ENCODE results near the gene MBIP. TPM values are rescaled to one million over a fixed set of nuclear protein-coding genes. Genes with fewer than 3 reads are reported as not detected.
"Not testable (repeated sequence)": the region's sequence is repeated elsewhere in the genome, so short reads cannot be mapped to it uniquely, and the experiment has no call there.

The MBIP gene
- total RNA-seq, 3 donors from 2014 or later (not counting 1 experiment from before 2014, with no cell fraction given) = 26.1 to 41.9 (median 40.1) TPM

DNA sequence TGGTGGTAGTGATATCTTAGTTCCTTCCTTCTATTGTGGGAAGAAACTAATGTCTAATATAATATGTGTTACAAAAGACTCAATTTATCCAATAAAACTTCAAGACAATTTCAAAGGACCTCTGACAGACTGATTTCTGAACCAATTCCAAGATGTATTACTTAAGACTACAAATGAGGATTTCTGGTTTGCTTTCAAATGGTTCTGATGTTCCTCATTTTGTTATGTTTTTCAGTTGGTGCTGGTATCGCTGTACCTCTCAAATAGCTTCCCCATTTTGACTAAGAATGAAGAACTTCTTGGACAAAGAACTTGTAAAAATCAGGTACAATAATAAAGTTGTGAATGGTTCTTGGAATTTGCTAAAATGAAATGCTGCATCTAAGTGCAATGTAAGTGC lies 19.4 kb upstream of the MBIP start:
- H3K27me3 Mint-ChIP-seq (ENCODE audit: low read depth in 2 of 2) = peaks cover 6 to 13% of the 10 kb centered on the region in 2 donors
- no peaks in the 10 kb centered on the region for H3K9me3 Mint-ChIP-seq
- H3K4me3 Mint-ChIP-seq = no peak overlapping the region
- H3K9me3 ChIP-seq (ENCODE audit: control insufficient read depth, insufficient read depth, low read length) = no peaks in the 10 kb centered on the region
- H3K4me1 ChIP-seq (ENCODE audit: control insufficient read depth, insufficient read depth, low read length) = no peaks in the 10 kb centered on the region
- TF ChIP-seq, protein P1, sequence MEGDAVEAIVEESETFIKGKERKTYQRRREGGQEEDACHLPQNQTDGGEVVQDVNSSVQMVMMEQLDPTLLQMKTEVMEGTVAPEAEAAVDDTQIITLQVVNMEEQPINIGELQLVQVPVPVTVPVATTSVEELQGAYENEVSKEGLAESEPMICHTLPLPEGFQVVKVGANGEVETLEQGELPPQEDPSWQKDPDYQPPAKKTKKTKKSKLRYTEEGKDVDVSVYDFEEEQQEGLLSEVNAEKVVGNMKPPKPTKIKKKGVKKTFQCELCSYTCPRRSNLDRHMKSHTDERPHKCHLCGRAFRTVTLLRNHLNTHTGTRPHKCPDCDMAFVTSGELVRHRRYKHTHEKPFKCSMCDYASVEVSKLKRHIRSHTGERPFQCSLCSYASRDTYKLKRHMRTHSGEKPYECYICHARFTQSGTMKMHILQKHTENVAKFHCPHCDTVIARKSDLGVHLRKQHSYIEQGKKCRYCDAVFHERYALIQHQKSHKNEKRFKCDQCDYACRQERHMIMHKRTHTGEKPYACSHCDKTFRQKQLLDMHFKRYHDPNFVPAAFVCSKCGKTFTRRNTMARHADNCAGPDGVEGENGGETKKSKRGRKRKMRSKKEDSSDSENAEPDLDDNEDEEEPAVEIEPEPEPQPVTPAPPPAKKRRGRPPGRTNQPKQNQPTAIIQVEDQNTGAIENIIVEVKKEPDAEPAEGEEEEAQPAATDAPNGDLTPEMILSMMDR (IDR thresholded peaks at IDR 0.05) = no peak
- H3K27ac ChIP-seq (ENCODE audit: low read length) = no peak overlapping the region
- no peak for DNase-seq
- no peak overlapping the region for H3K27ac Mint-ChIP-seq
- no CpG with 5 or more reads among the region's 1 CpG for WGBS (ENCODE audit: insufficient coverage)
- no peaks in the 10 kb centered on the region for H3K36me3 Mint-ChIP-seq
- no peaks in the 10 kb centered on the region for H3K4me1 Mint-ChIP-seq
- H3K4me3 ChIP-seq (ENCODE audit: low read length) = no peak overlapping the region
- H3K27me3 ChIP-seq (ENCODE audit: control insufficient read depth, insufficient read depth, low read length) = no peaks in the 10 kb centered on the region
- intact Hi-C loops (cut with micrococcal nuclease) = no loop called here
- H3K36me3 ChIP-seq (ENCODE audit: control insufficient read depth, insufficient read depth, low read length) = no peaks in the 10 kb centered on the region
- ATAC-seq = no peak

DNA sequence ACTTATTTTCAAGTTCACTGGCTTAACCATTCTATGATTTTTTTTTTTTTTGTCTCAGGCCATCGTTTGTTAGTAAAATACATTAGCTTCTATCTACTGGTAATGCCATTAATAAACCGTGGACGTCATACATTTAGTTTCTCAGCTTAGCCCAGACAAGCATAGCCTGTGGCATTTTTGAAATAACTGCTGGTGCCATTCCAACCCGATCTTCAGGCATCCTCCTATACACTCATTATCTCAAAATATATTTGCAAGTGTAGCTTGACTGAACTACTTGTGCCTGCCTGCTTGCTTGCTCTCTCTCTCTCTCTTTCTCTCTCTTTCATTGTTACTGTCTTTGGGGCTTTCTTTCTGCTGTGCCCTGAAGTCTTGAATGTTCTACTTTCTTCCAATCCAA lies 12.7 kb upstream of the MBIP start:
- Histone ChIP-seq H3K9me3 (ENCODE audit: control insufficient read depth, insufficient read depth, low read length) (no peaks in the 10 kb centered on the region), H3K4me1 (ENCODE audit: control insufficient read depth, insufficient read depth, low read length) (no peaks in the 10 kb centered on the region), H3K36me3 (ENCODE audit: control insufficient read depth, insufficient read depth, low read length) (no peaks in the 10 kb centered on the region), H3K27ac (ENCODE audit: low read length) (no peak overlapping the region), H3K27me3 (ENCODE audit: control insufficient read depth, insufficient read depth, low read length) (peaks cover 3% of the 10 kb centered on the region), H3K4me3 (ENCODE audit: low read length) (no peak overlapping the region)
- Mint-ChIP-seq H3K27me3 (ENCODE audit: low read depth in 2 of 2) (peaks cover 11 to 33% of the 10 kb centered on the region in 2 donors), H3K27ac (no peak overlapping the region), H3K36me3 (no peaks in the 10 kb centered on the region), H3K4me1 (no peaks in the 10 kb centered on the region), H3K9me3 (no peaks in the 10 kb centered on the region), H3K4me3 (no peak overlapping the region)
- DNase-seq (no peak), ATAC-seq (no peak)
- WGBS (ENCODE audit: insufficient coverage) = 89% methylated on average over 4 of the region's 4 CpGs
- TF ChIP-seq, protein P1 (IDR thresholded peaks at IDR 0.05) = no peak
- intact Hi-C loops (cut with micrococcal nuclease) = no loop called here

GRCh38 chr14:36327573-36327972 lies 7.1 kb upstream of the MBIP start:
- H3K27ac Mint-ChIP-seq; H3K27ac ChIP-seq (ENCODE audit: low read length); H3K9me3 Mint-ChIP-seq; DNase-seq; H3K4me1 ChIP-seq (ENCODE audit: control insufficient read depth, insufficient read depth, low read length); H3K4me3 ChIP-seq (ENCODE audit: low read length); H3K4me1 Mint-ChIP-seq; H3K4me3 Mint-ChIP-seq; ATAC-seq; H3K36me3 Mint-ChIP-seq; intact Hi-C loops (cut with micrococcal nuclease); H3K27me3 ChIP-seq (ENCODE audit: control insufficient read depth, insufficient read depth, low read length); H3K9me3 ChIP-seq (ENCODE audit: control insufficient read depth, insufficient read depth, low read length); H3K36me3 ChIP-seq (ENCODE audit: control insufficient read depth, insufficient read depth, low read length): not testable (repeated sequence)
- WGBS (ENCODE audit: insufficient coverage) = 79% methylated on average over 4 of the region's 4 CpGs
- peaks cover 16 to 30% of the 10 kb centered on the region in 2 donors for H3K27me3 Mint-ChIP-seq (ENCODE audit: low read depth in 2 of 2)

DNA sequence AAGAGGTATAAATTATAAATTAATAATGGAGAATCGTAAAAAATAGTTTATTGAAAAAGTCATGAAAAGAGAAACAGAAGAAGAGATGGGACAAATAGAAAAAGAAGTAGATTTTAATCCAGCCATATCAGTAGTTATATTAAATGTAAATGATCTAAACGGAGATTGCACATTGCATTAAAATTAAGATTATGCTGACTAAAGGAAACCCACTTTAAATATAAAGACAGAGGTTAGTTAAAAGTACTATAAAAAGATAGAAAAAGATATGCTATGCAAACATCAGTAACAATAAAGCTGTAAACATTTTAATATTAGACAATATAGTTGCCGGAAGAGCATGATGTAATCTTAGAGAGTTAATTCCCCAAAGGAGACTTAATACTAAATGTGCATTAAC lies 5.4 kb upstream of the MBIP start:
- H3K27ac Mint-ChIP-seq = no peak overlapping the region
- H3K27me3 Mint-ChIP-seq (ENCODE audit: low read depth in 2 of 2) = peaks cover 16 to 25% of the 10 kb centered on the region in 2 donors
- no peak for DNase-seq
- no peaks in the 10 kb centered on the region for H3K36me3 ChIP-seq (ENCODE audit: control insufficient read depth, insufficient read depth, low read length)
- no peaks in the 10 kb centered on the region for H3K9me3 ChIP-seq (ENCODE audit: control insufficient read depth, insufficient read depth, low read length)
- no peak overlapping the region for H3K4me3 Mint-ChIP-seq
- H3K36me3 Mint-ChIP-seq = no peaks in the 10 kb centered on the region
- intact Hi-C loops (cut with micrococcal nuclease) = no loop called here
- no peaks in the 10 kb centered on the region for H3K9me3 Mint-ChIP-seq
- no peak overlapping the region for H3K4me3 ChIP-seq (ENCODE audit: low read length)
- H3K4me1 ChIP-seq (ENCODE audit: control insufficient read depth, insufficient read depth, low read length) = peaks cover 2% of the 10 kb centered on the region
- ATAC-seq = no peak
- TF ChIP-seq, protein P1 (IDR thresholded peaks at IDR 0.05) = no peak
- no peak overlapping the region for H3K27ac ChIP-seq (ENCODE audit: low read length)
- H3K27me3 ChIP-seq (ENCODE audit: control insufficient read depth, insufficient read depth, low read length) = no peaks in the 10 kb centered on the region
- WGBS (ENCODE audit: insufficient coverage) = no CpG with 5 or more reads among the region's 3 CpGs
- peaks cover 2% of the 10 kb centered on the region in 2 donors for H3K4me1 Mint-ChIP-seq

Data from natural killer cell (primary cell).